GM21515 (cell line): ENCODE measurements around the gene CNN1.

Source experiments
- ATAC-seq: cut with Tn5 transposase; IDR thresholded peaks from one replicate; pipeline ENCODE4 v1.9.1; 2021; ENCODE audit not compliant: unreplicated experiment

Gene CNN1

GRCh38 chr19:11534538-11534937, 4.1 kb upstream of the CNN1 start:
- no peak for ATAC-seq

GRCh38 chr19:11534948-11535347, 3.7 kb upstream of the CNN1 start:
- ATAC-seq, result no peak

GRCh38 chr19:11535792-11536595, 2.7 kb upstream of the CNN1 start:
- peak; percentile 47 for ATAC-seq

GRCh38 chr19:11539495-11540365, 1.1 kb downstream of the CNN1 start:
- no peak for ATAC-seq

- ATAC-seq, result no peak
Observed at GRCh38 chr19:11540645-11541044, 2.0 kb downstream of the CNN1 start.

GRCh38 chr19:11541238-11541637, 2.6 kb downstream of the CNN1 start:
- no peak for ATAC-seq

GRCh38 chr19:11547929-11548700, 9.5 kb downstream of the CNN1 start:
- ATAC-seq, result no peak

GRCh38 chr19:11549386-11549953, 10.8 kb downstream of the CNN1 start:
- no peak for ATAC-seq

- no peak for ATAC-seq
Observed at GRCh38 chr19:11550265-11550664, 11.6 kb downstream of the CNN1 start.

- ATAC-seq, result no peak
Observed at GRCh38 chr19:11551603-11552235, 13.1 kb downstream of the CNN1 start.

- ATAC-seq, result no peak
Observed at GRCh38 chr19:11552666-11553372, 14.2 kb downstream of the CNN1 start.

- no peak for ATAC-seq
Observed at GRCh38 chr19:11554160-11554559, 15.5 kb downstream of the CNN1 start.

GRCh38 chr19:11555246-11555645, 16.6 kb downstream of the CNN1 start:
- no peak for ATAC-seq

- ATAC-seq, result no peak
Observed at GRCh38 chr19:11556634-11557420, 18.2 kb downstream of the CNN1 start.

- ATAC-seq, result peak; percentile 72
Observed at GRCh38 chr19:11558881-11559828, 20.5 kb downstream of the CNN1 start, which contains the start of gene ELOF1. ELOF1 (minus strand) TSS chr19:11559230; CDS start chr19:11554347, 4,883 bp downstream.

- no peak for ATAC-seq
Observed at GRCh38 chr19:11560404-11561051, 21.9 kb downstream of the CNN1 start.

GRCh38 chr19:11563532-11563931, 24.9 kb downstream of the CNN1 start:
- no peak for ATAC-seq
